ENCODE results near the gene RD3L. TPM values are rescaled to one million over a fixed set of nuclear protein-coding genes. Genes with fewer than 3 reads are reported as not detected.

Gene RD3L
- total and polyA plus RNA-seq, 2 of the 13 experiments (the other 11 are each of a cell fraction or from before 2014, with no cell fraction given) = not detected

DNA sequence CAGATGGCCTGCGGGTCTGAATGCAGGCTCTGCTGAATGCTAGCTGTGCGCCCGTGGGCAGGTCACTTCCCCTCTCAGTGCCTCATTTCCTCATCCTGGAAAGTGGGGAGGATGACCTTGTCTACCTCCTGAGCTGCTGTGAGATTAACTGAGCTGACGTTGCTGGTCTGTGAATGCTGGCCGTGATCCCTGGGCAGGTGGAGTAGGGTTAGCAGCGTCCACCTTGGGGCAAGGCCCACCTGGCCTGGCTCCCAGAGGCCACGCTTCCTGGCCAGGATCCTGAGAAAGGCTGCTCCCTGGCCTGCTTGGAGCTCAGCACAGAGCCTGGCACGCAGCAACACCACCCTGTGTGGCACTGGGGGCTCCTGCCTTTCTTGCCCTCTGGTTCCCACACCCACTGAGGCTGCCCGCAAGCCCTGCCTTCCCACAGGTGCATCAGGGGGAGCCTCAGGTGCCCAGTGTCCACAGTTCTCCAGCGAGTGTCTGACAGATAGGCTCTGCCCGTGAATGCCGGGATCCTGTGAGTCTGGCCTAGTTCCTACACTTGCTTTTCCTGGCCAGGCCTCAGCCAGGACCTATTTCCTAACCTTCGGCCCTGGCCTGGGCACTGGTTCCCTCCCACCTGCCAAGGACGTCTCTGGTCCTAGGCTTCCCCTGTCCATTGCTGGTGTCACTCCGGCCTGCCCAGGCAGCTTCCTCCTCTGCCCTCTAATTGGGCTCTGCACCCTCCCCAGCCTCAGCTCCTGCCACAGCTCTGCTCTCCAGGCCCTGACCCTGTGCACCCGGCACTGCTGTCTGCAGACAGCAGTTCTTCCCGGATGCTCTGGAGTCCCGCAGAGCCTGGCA is 51.3 kb downstream of the RD3L start (continued):
- TF ChIP-seq, protein P1, sequence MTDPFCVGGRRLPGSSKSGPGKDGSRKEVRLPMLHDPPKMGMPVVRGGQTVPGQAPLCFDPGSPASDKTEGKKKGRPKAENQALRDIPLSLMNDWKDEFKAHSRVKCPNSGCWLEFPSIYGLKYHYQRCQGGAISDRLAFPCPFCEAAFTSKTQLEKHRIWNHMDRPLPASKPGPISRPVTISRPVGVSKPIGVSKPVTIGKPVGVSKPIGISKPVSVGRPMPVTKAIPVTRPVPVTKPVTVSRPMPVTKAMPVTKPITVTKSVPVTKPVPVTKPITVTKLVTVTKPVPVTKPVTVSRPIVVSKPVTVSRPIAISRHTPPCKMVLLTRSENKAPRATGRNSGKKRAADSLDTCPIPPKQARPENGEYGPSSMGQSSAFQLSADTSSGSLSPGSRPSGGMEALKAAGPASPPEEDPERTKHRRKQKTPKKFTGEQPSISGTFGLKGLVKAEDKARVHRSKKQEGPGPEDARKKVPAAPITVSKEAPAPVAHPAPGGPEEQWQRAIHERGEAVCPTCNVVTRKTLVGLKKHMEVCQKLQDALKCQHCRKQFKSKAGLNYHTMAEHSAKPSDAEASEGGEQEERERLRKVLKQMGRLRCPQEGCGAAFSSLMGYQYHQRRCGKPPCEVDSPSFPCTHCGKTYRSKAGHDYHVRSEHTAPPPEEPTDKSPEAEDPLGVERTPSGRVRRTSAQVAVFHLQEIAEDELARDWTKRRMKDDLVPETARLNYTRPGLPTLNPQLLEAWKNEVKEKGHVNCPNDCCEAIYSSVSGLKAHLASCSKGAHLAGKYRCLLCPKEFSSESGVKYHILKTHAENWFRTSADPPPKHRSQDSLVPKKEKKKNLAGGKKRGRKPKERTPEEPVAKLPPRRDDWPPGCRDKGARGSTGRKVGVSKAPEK (CRISPR knock-in tag; IDR thresholded peaks at IDR 0.05; ENCODE audit: borderline replicate concordance) = no peak
- no peak for TF ChIP-seq SNAPC4 (CRISPR knock-in tag; IDR thresholded peaks at IDR 0.05)
- TF ChIP-seq ZNF672 (CRISPR knock-in tag; IDR thresholded peaks at IDR 0.05) = no peak
- TF ChIP-seq, protein P2, sequence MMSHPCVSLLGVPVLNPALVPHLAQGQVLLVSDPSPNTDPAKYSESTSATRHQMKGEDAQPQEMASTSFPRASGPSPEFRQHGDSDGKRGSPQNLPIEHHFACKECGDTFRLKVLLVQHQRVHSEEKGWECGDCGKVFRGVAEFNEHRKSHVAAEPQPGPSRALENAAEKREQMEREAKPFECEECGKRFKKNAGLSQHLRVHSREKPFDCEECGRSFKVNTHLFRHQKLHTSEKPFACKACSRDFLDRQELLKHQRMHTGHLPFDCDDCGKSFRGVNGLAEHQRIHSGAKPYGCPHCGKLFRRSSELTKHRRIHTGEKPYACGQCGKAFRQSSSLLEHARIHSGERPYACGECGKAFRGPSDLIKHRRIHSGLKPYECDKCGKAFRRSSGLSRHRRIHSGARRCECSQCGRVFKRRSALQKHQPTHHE (CRISPR knock-in tag; IDR thresholded peaks at IDR 0.05; ENCODE audit: borderline replicate concordance) = no peak
- no peak for TF ChIP-seq ZFP82 (CRISPR knock-in tag; IDR thresholded peaks at IDR 0.05; ENCODE audit: borderline replicate concordance)
- TF ChIP-seq BRCA1 (CRISPR knock-in tag; IDR thresholded peaks at IDR 0.05) = 0 out of 2 replicates have a peak, but pooled peaks have one; percentile 48
- TF ChIP-seq CHD2 (IDR thresholded peaks at IDR 0.05; ENCODE audit: low read depth, low read length) = no peak
- TF ChIP-seq IRF1 (CRISPR knock-in tag; IDR thresholded peaks at IDR 0.05; ENCODE audit: low read depth) = no peak
- TF ChIP-seq SIN3B (IDR thresholded peaks at IDR 0.05; ENCODE audit: low read length) = no peak
- TF ChIP-seq KDM1A (CRISPR knock-in tag; IDR thresholded peaks at IDR 0.05) = 0 out of 2 replicates have a peak, but pooled peaks have one; percentile 20
- peak; percentile 38; the same call in 1 of the 2 replicates for TF ChIP-seq HDAC2 (CRISPR knock-in tag; IDR thresholded peaks at IDR 0.05)
- no peak for TF ChIP-seq FOSL1 (CRISPR knock-in tag; IDR thresholded peaks at IDR 0.05; ENCODE audit: borderline replicate concordance)
- TF ChIP-seq RARA (CRISPR knock-in tag; IDR thresholded peaks at IDR 0.05) = 0 out of 2 replicates have a peak, but pooled peaks have one; percentile 13
- TF ChIP-seq, protein P3, sequence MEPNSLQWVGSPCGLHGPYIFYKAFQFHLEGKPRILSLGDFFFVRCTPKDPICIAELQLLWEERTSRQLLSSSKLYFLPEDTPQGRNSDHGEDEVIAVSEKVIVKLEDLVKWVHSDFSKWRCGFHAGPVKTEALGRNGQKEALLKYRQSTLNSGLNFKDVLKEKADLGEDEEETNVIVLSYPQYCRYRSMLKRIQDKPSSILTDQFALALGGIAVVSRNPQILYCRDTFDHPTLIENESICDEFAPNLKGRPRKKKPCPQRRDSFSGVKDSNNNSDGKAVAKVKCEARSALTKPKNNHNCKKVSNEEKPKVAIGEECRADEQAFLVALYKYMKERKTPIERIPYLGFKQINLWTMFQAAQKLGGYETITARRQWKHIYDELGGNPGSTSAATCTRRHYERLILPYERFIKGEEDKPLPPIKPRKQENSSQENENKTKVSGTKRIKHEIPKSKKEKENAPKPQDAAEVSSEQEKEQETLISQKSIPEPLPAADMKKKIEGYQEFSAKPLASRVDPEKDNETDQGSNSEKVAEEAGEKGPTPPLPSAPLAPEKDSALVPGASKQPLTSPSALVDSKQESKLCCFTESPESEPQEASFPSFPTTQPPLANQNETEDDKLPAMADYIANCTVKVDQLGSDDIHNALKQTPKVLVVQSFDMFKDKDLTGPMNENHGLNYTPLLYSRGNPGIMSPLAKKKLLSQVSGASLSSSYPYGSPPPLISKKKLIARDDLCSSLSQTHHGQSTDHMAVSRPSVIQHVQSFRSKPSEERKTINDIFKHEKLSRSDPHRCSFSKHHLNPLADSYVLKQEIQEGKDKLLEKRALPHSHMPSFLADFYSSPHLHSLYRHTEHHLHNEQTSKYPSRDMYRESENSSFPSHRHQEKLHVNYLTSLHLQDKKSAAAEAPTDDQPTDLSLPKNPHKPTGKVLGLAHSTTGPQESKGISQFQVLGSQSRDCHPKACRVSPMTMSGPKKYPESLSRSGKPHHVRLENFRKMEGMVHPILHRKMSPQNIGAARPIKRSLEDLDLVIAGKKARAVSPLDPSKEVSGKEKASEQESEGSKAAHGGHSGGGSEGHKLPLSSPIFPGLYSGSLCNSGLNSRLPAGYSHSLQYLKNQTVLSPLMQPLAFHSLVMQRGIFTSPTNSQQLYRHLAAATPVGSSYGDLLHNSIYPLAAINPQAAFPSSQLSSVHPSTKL (CRISPR knock-in tag; IDR thresholded peaks at IDR 0.05) = no peak
- no peak for TF ChIP-seq ARNT (IDR thresholded peaks at IDR 0.05)
